HepG2 (cell line): ENCODE measurements around the gene NR2F6. TPM values are rescaled to one million over a fixed set of nuclear protein-coding genes. Genes with fewer than 3 reads are reported as not detected.

Experiments
- ATAC-seq: fragments of 200-7000 bp; cut with Tn5 transposase; 3 replicates; pipeline ENCODE4 v1.9.1; 2020; ENCODE audit warnings: mild to moderate bottlenecking, moderate library complexity
- BruUV-seq: library from RNA; stranded (reverse); fragments of 400-500 nt; replicated peaks from 2 replicates; lab custom pipeline; 2021; lab: Mats Ljungman, UMichigan
- CTCF ChIA-PET: fragments of 300-600 bp; formaldehyde crosslinking; extraction: SDS; loops from one replicate; lab custom pipeline; 2021; ENCODE audit warnings: low total read pairs, inconsistent platforms, low intra/inter-chr PET ratio; lab: Yijun Ruan, JAX
- POLR2A ChIA-PET: fragments of 350-600 bp; sonication (Branson Sonifier 250); formaldehyde crosslinking; loops from one replicate; lab custom pipeline; 2020; ENCODE audit warnings: antibody characterized with exemption, inconsistent platforms; lab: Yijun Ruan, JAX
- DNase-seq: peaks from one replicate; pipeline ENCODE4 v3.0.0-alpha.2; 2015; ENCODE audit warnings: low spot score
- FAIRE-seq: peaks from 3 replicates; lab custom pipeline; 2011; peaks lifted over from hg19 to GRCh38; lab: Jason Lieb, UNC
- H2AFZ ChIP-seq: one replicate; pipeline ENCODE4 v1.6.1; 2011; ENCODE audit warnings: low read length, inconsistent platforms
- H3K27ac ChIP-seq: fragments of 300-600 bp; 3 replicates; pipeline ENCODE4 v1.8.0; 2011; ENCODE audit warnings: mixed run types, mild to moderate bottlenecking, mixed read lengths, low read length, inconsistent platforms; ENCODE audit not compliant: insufficient read depth; ENCODE audit errors: extremely low read length
- H3K27me3 ChIP-seq, 2 experiments: fragments of 200-600 bp in 1 of 2; 2 replicates in 1 of 2; 3 replicates in 1 of 2; pipeline versions ENCODE4 v1.6.0 to v1.8.0; 2011; ENCODE audit warnings: low read length in 2 of 2, mild to moderate bottlenecking in 2 of 2, moderate library complexity in 2 of 2, inconsistent platforms in 1 of 2; ENCODE audit not compliant: insufficient read depth in 2 of 2, control insufficient read depth in 1 of 2
- H3K36me3 ChIP-seq, 2 experiments: fragments of 200-600 bp in 1 of 2; replicated peaks in 1 of 2; 2 replicates in 1 of 2; 3 replicates in 1 of 2; pipeline versions ENCODE4 v1.5.1 to v1.8.0; 2011; ENCODE audit warnings: low read length in 2 of 2, inconsistent platforms in 1 of 2; ENCODE audit not compliant: insufficient read depth in 2 of 2, control insufficient read depth in 1 of 2
- H3K4me1 ChIP-seq: 2 replicates; pipeline ENCODE4 v1.5.1; 2012; ENCODE audit warnings: low read length, inconsistent platforms; ENCODE audit not compliant: insufficient read depth
- H3K4me2 ChIP-seq: 2 replicates; pipeline ENCODE4 v1.6.0; 2011; ENCODE audit warnings: low read depth, low read length, inconsistent platforms
- H3K4me3 ChIP-seq, 3 experiments: fragments of 200-600 bp in 1 of 3; sonication (generic), shearing (Covaris generic) in 1 of 3; replicated peaks in 1 of 3; 2 replicates each; pipeline ENCODE4 v1.5.1; 2011 to 2016; ENCODE audit warnings: low read length in 3 of 3, inconsistent platforms in 2 of 3, low read depth in 2 of 3, mild to moderate bottlenecking in 2 of 3, control low read depth in 1 of 3, mixed read lengths in 1 of 3; ENCODE audit not compliant: insufficient read depth in 1 of 3
- H3K79me2 ChIP-seq: one replicate; pipeline ENCODE4 v1.6.1; 2011; ENCODE audit warnings: low read length, inconsistent platforms; ENCODE audit not compliant: insufficient read depth
- H3K9ac ChIP-seq: 2 replicates; pipeline ENCODE4 v1.6.0; 2011; ENCODE audit warnings: mild to moderate bottlenecking, low read depth, low read length, inconsistent platforms; ENCODE audit not compliant: insufficient read depth
- H3K9me3 ChIP-seq: 2 replicates; pipeline ENCODE4 v1.5.1; 2012; ENCODE audit warnings: mild to moderate bottlenecking, low read length
- H4K20me1 ChIP-seq: 2 replicates; pipeline ENCODE4 v1.6.0; 2011; ENCODE audit warnings: inconsistent platforms, mild to moderate bottlenecking, low read length, moderate library complexity; ENCODE audit not compliant: insufficient read depth
- ARNT2 ChIP-seq: sonication (generic); formaldehyde crosslinking; IDR thresholded peaks from 2 replicates; pipeline ENCODE4 v1.8.0; 2022; ENCODE audit warnings: mild to moderate bottlenecking, low read depth, missing genetic modification reagents, moderate library complexity
- CBFB ChIP-seq: sonication (generic); formaldehyde crosslinking; IDR thresholded peaks from 2 replicates; pipeline ENCODE4 v1.4.0; 2020; ENCODE audit warnings: missing genetic modification reagents
- ELF3 ChIP-seq: IDR thresholded peaks from 2 replicates; pipeline ENCODE4 v1.6.1; 2016; ENCODE audit warnings: missing genetic modification reagents, missing compliant biosample characterization
- FOXO1 ChIP-seq: sonication (generic); formaldehyde crosslinking; IDR thresholded peaks from 2 replicates; pipeline ENCODE4 v1.4.0; 2020; ENCODE audit warnings: missing genetic modification reagents
- GFI1 ChIP-seq: sonication (generic); formaldehyde crosslinking; IDR thresholded peaks from 2 replicates; pipeline ENCODE4 v1.5.0; 2020; ENCODE audit warnings: missing genetic modification reagents, mild to moderate bottlenecking, borderline replicate concordance
- POLR2AphosphoS5 ChIP-seq: IDR thresholded peaks from 2 replicates; pipeline ENCODE4 v1.6.1; 2012; ENCODE audit warnings: low read depth, low read length
- SIX1 ChIP-seq: sonication (generic); formaldehyde crosslinking; IDR thresholded peaks from 2 replicates; pipeline ENCODE4 v1.4.0; 2020; ENCODE audit warnings: missing genetic modification reagents, borderline replicate concordance
- ZNF570 ChIP-seq: sonication (generic); formaldehyde crosslinking; IDR thresholded peaks from 2 replicates; pipeline ENCODE4 v1.4.0; 2020; ENCODE audit warnings: mild to moderate bottlenecking, missing genetic modification reagents, borderline replicate concordance
- ZNF781 ChIP-seq: sonication (generic); formaldehyde crosslinking; IDR thresholded peaks from 2 replicates; pipeline ENCODE4 v1.5.1; 2020; ENCODE audit warnings: borderline replicate concordance, mild to moderate bottlenecking, missing genetic modification reagents; ENCODE audit errors: not compliant biosample characterization
- WGBS: methylation state at CpG from one replicate; pipeline ENCODE4 v1.1.6; 2017; ENCODE audit warnings: low lambda C conversion rate; 5-methylcytosine and 5-hydroxymethylcytosine counted together
- in situ Hi-C: cut with HindIII; loops from 2 replicates; pipeline ENCODE4 v1.10.0; 2017; ENCODE audit warnings: low pct_unique_long_range_greater_than_20kb; ENCODE audit not compliant: extremely low pct_ligation_motif_present
- intact Hi-C: fragments of 100-400 bp; cut with micrococcal nuclease; formaldehyde crosslinking; loops from one replicate; pipeline ENCODE4 v1.10.0; 2022; ENCODE audit not compliant: unreplicated experiment
- polyA plus RNA-seq, 8 experiments: library from polyadenylated mRNA; depleted of rRNA in 3 of 8; stranded (reverse) in 7 of 8; unstranded in 1 of 8; fragments of >200 nt; fragmentation: Illumina TruSeq in 4 of 8; extraction: Trizol in 4 of 8; gene quantifications; 2 replicates each; pipeline versions ENCODE4 v1.2.1 to v1.2.3, GENCODE V29; 2011 to 2016; ENCODE audit warnings: low read depth in 4 of 8, missing spikeins in 1 of 8, mixed read lengths in 1 of 8; ENCODE audit not compliant: insufficient read depth in 1 of 8
- total RNA-seq, 5 experiments: library from RNA; depleted of rRNA; stranded (reverse); fragments of >200 nt; fragmentation: Illumina TruSeq; extraction: Trizol; gene quantifications; 2 replicates each; pipeline ENCODE4 v1.2.3, GENCODE V29; 2016; ENCODE audit warnings: low read depth in 1 of 5
- TF ChIP-seq, protein P1 (sequence below): sonication (generic); formaldehyde crosslinking; IDR thresholded peaks from 2 replicates; pipeline ENCODE4 v1.8.0; 2022; ENCODE audit warnings: missing genetic modification reagents, mild to moderate bottlenecking, inconsistent platforms, borderline replicate concordance

The NR2F6 gene
- total and polyA plus RNA-seq, 2 of the 13 experiments (the other 11 are each of a cell fraction or from before 2014, with no cell fraction given), result 30.9 to 72.4 TPM

DNA sequence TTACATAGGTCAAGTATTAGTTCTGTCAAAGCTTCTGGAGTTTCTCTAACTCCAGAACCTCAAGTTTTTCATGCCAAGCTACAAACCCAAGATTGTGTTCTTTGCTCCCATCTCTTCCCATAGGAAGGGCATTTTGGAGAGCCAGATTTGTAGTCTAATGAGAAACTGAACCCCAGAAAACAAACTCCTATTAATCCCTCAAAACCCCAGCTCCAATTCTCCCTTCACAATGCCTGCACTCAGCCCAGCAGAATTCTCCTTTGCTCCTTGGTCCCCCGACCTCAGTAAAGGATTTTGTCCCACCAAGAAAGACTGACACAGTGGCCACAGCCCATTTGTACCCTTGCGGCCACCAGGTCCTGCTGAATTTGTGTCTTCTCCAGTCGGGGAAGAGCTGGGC is 10.4 kb upstream of the NR2F6 start:
- Histone ChIP-seq H3K9ac (no peak overlapping the region), H3K9me3 (no peaks in the 10 kb centered on the region), H3K27me3 (no peaks in the 10 kb centered on the region), H3K4me2 (no peak overlapping the region), H3K79me2 (no peaks in the 10 kb centered on the region), H2AFZ (no peak overlapping the region), H3K4me1 (peaks cover 40% of the 10 kb centered on the region), H4K20me1 (no peaks in the 10 kb centered on the region), H3K27ac (no peak overlapping the region), H3K36me3 (no peaks in the 10 kb centered on the region), H3K4me3 (no peak overlapping the region)
- in situ Hi-C loops, result no loop called here
- intact Hi-C loops, result no loop called here
- 87% methylated on average over 3 of the region's 3 CpGs for WGBS
- TF ChIP-seq ARNT2 (CRISPR knock-in tag) (no peak), SIX1 (CRISPR knock-in tag) (no peak), CBFB (CRISPR knock-in tag) (no peak), ELF3 (CRISPR knock-in tag) (no peak), POLR2AphosphoS5 (no peak), ZNF781 (CRISPR knock-in tag) (no peak), ZNF570 (CRISPR knock-in tag) (no peak), GFI1 (CRISPR knock-in tag) (no peak), FOXO1 (CRISPR knock-in tag) (no peak)
- TF ChIP-seq, protein P1, sequence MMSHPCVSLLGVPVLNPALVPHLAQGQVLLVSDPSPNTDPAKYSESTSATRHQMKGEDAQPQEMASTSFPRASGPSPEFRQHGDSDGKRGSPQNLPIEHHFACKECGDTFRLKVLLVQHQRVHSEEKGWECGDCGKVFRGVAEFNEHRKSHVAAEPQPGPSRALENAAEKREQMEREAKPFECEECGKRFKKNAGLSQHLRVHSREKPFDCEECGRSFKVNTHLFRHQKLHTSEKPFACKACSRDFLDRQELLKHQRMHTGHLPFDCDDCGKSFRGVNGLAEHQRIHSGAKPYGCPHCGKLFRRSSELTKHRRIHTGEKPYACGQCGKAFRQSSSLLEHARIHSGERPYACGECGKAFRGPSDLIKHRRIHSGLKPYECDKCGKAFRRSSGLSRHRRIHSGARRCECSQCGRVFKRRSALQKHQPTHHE (CRISPR knock-in tag), result no peak
- DNase-seq (no peak), ATAC-seq (no peak), FAIRE-seq (no peak)
- ChIA-PET CTCF (no interaction called here), POLR2A (interaction anchor here (1.4 to 2.2 kb wide), 6 partner anchors 11 to 53 kb away, joined by 3 to 28 read pairs (median 16); partner anchors contain the start of genes BABAM1, DDA1 and USE1)
- BruUV-seq, result no TSS peak
